WERI-Rb-1 (cell line): Measurements from ENCODE around the gene DPH6.
"Not testable (repeated sequence)": the region's sequence is repeated elsewhere in the genome, so short reads cannot be mapped to it uniquely, and the experiment has no call there.

Experiments
- DNase-seq: peaks from one replicate; pipeline ENCODE4 v3.0.0-alpha.2; 2020
- H3K27ac ChIP-seq: fragments of 250-450 bp; sonication (Bioruptor Pico); 2 replicates; pipeline ENCODE4 v1.5.1; 2020; ENCODE audit warnings: mild to moderate bottlenecking, moderate library complexity
- H3K27me3 ChIP-seq: fragments of 250-450 bp; sonication (Bioruptor Pico); 2 replicates; pipeline ENCODE4 v1.5.1; 2021; ENCODE audit warnings: mild to moderate bottlenecking, low read depth, moderate library complexity; ENCODE audit not compliant: insufficient read depth, severe bottlenecking
- H3K36me3 ChIP-seq: fragments of 250-450 bp; sonication (Bioruptor Pico); 2 replicates; pipeline ENCODE4 v1.5.1; 2020; ENCODE audit warnings: mild to moderate bottlenecking, moderate library complexity
- H3K4me3 ChIP-seq: 2 replicates; pipeline ENCODE4 v1.5.1; 2011; ENCODE audit warnings: low read depth, mild to moderate bottlenecking, control low read depth, low read length
- H3K9me3 ChIP-seq: fragments of 250-450 bp; sonication (Bioruptor Pico); 2 replicates; pipeline ENCODE4 v1.5.1; 2021; ENCODE audit warnings: mild to moderate bottlenecking, moderate library complexity; ENCODE audit not compliant: severe bottlenecking
- CTCF ChIP-seq: IDR thresholded peaks from 2 replicates; pipeline ENCODE4 v1.5.1; 2011; ENCODE audit warnings: low read depth, mild to moderate bottlenecking, control low read depth, inconsistent platforms, low read length

DPH6 gene

DNA sequence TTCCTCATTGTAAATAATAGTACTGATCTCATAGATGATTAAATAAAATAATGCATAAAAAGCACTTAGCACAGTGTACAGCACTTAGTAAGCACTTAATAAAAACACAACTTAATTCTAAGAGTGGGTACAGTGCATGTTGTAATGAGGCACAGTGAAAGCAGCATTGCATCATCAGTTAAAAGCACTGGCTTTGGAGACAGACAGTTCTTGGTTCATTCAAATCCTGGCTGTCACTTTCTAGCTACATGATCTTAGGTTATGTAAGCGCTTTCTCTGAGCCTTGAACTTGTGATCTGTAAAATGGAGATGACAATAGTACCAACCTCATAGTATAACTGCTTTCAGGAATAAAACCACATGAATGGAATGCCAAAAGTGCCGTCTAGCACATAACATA, 151.5 kb downstream of the DPH6 start:
- H3K9me3 ChIP-seq = no peaks in the 10 kb centered on the region
- H3K27me3 ChIP-seq = no peaks in the 10 kb centered on the region
- no peak for DNase-seq
- TF ChIP-seq CTCF = no peak
- no peak overlapping the region for H3K27ac ChIP-seq
- H3K4me3 ChIP-seq = no peak overlapping the region
- no peaks in the 10 kb centered on the region for H3K36me3 ChIP-seq

GRCh38 chr15:35393398-35393797, 152.6 kb downstream of the DPH6 start:
- TF ChIP-seq CTCF = no peak
- H3K4me3 ChIP-seq = no peak overlapping the region
- DNase-seq = no peak
- H3K9me3 ChIP-seq = no peaks in the 10 kb centered on the region
- no peaks in the 10 kb centered on the region for H3K36me3 ChIP-seq
- H3K27me3 ChIP-seq = no peaks in the 10 kb centered on the region
- no peak overlapping the region for H3K27ac ChIP-seq

DNA sequence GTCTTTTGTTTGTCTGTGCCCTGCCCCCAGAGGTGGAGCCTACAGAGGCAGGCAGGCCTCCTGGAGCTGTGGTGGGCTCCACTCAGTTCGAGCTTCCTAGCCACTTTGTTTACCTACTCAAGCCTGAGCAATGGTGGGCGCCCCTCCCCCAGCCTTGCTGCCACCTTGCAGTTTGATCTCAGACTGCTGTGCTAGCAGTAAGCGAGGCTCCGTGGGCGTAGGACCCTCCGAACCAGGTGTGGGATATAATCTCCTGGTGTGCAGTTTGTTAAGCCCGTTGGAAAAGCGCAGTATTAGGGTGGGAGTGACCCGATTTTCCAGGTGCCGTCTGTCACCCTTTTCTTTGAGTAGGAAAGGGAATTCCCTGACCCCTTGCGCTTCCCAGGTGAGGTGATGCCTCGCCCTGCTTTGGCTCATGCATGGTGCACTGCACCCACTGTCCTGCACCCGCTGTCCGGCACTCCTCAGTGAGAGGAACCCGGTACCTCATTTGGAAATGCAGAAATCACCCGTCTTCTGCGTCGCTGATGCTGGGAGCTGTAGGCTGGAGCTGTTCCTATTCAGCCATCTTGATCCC, 154.5 kb downstream of the DPH6 start:
- H3K27me3 ChIP-seq, H3K9me3 ChIP-seq, H3K4me3 ChIP-seq, DNase-seq, H3K27ac ChIP-seq, H3K36me3 ChIP-seq: not testable (repeated sequence)

GRCh38 chr15:35383506-35383905, 162.5 kb downstream of the DPH6 start:
- TF ChIP-seq CTCF = no peak
- Histone ChIP-seq H3K36me3 (no peaks in the 10 kb centered on the region), H3K27me3 (no peaks in the 10 kb centered on the region), H3K4me3 (no peak overlapping the region), H3K27ac (no peak overlapping the region), H3K9me3 (no peaks in the 10 kb centered on the region)
- no peak for DNase-seq

DNA sequence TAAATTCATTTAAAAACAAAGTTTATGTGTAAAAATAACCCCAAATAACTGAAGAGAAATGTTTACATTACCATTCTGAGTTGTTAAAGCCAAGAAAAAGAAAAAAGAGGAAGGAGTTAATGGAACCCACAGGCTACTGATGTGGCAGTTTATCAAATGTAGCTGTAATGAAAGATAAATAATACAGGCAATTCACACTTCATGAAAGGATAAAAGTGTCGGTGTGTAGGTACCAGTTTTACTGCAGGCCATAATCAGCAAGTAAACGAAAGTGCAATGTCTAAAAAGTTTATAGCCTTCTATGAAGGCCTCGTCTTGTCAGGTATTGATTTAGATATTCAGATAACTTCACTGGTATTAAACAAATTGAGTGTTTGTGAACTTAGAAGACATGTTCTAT, 164.6 kb downstream of the DPH6 start:
- DNase-seq = no peak
- H3K9me3 ChIP-seq = no peaks in the 10 kb centered on the region
- no peak for TF ChIP-seq CTCF
- no peaks in the 10 kb centered on the region for H3K27me3 ChIP-seq
- no peak overlapping the region for H3K4me3 ChIP-seq
- no peak overlapping the region for H3K27ac ChIP-seq
- H3K36me3 ChIP-seq = no peaks in the 10 kb centered on the region

DNA sequence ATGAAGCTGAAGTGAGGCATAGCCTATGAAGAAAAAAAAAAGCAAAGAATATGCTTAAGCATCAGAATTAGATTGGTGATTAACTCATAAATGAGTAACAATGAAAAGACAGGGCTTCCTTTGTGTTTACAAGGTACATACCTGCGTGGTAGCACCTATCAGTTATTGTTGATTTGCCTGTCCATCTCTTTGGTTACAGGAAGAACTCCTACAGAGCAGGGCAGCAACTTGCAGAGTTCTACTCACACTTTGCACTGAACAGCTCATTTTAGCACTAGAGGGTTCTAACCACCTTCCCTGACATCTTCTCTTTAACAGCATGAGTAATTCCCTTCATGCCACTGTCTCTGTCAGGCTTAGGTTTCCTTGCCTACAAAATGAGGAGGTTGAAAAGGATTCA, 166.0 kb downstream of the DPH6 start:
- no peaks in the 10 kb centered on the region for H3K36me3 ChIP-seq
- H3K9me3 ChIP-seq = no peaks in the 10 kb centered on the region
- H3K27me3 ChIP-seq = no peaks in the 10 kb centered on the region
- TF ChIP-seq CTCF = no peak
- no peak overlapping the region for H3K4me3 ChIP-seq
- no peak overlapping the region for H3K27ac ChIP-seq
- DNase-seq = no peak

GRCh38 chr15:35378454-35378853, 167.5 kb downstream of the DPH6 start:
- H3K27ac ChIP-seq, DNase-seq, H3K9me3 ChIP-seq, H3K4me3 ChIP-seq, H3K27me3 ChIP-seq, H3K36me3 ChIP-seq: not testable (repeated sequence)
